Medulla oblongata (tissue), 1 donor: ENCODE data around the gene PCDH20.
"Not testable (repeated sequence)": the region's sequence is repeated elsewhere in the genome, so short reads cannot be mapped to it uniquely, and the experiment has no call there.

Source experiments
- DNase-seq: peaks from one replicate; pipeline ENCODE4 v3.0.0-alpha.2; 2015; ENCODE audit errors: extremely low spot score

The PCDH20 gene

GRCh38 chr13:61415749-61416148 is at the start of gene PCDH20:
Gene PCDH20, minus strand, starts transcription at chr13:61415849. Its CDS starts 691 bp downstream, at chr13:61415158.
- DNase-seq: no peak

- DNase-seq: no peak
Observed at GRCh38 chr13:61463024-61463423, 47.4 kb upstream of the PCDH20 start.

- no peak for DNase-seq
Observed at GRCh38 chr13:61453121-61453520, 37.5 kb upstream of the PCDH20 start.

- no peak for DNase-seq
Observed at GRCh38 chr13:61432029-61432428, 16.4 kb upstream of the PCDH20 start.

GRCh38 chr13:61423915-61424314 is 8.3 kb upstream of the PCDH20 start:
- no peak for DNase-seq

- DNase-seq: no peak
Observed at GRCh38 chr13:61417086-61417570, 1.5 kb upstream of the PCDH20 start.

GRCh38 chr13:61415058-61415721 is 459 bp downstream of the PCDH20 start:
- DNase-seq: peak; percentile 47

GRCh38 chr13:61414686-61415057 is 977 bp downstream of the PCDH20 start:
- no peak for DNase-seq

GRCh38 chr13:61413572-61414535 is 1.8 kb downstream of the PCDH20 start:
- DNase-seq: no peak

GRCh38 chr13:61410669-61411297 is 4.9 kb downstream of the PCDH20 start:
- no peak for DNase-seq

GRCh38 chr13:61410266-61410665 is 5.4 kb downstream of the PCDH20 start:
- no peak for DNase-seq

- DNase-seq: no peak
Observed at GRCh38 chr13:61408571-61408970, 7.1 kb downstream of the PCDH20 start.

GRCh38 chr13:61406275-61406674 is 9.4 kb downstream of the PCDH20 start:
- no peak for DNase-seq

GRCh38 chr13:61396121-61396520 is 19.5 kb downstream of the PCDH20 start:
- DNase-seq: no peak

- no peak for DNase-seq
Observed at GRCh38 chr13:61391426-61391825, 24.2 kb downstream of the PCDH20 start.

GRCh38 chr13:61387694-61388093 is 28.0 kb downstream of the PCDH20 start:
- DNase-seq: no peak

GRCh38 chr13:61383111-61383510 is 32.5 kb downstream of the PCDH20 start:
- DNase-seq: no peak

- DNase-seq: no peak
Observed at GRCh38 chr13:61370520-61370919, 45.1 kb downstream of the PCDH20 start.

GRCh38 chr13:61364690-61365089 is 51.0 kb downstream of the PCDH20 start:
- DNase-seq: not testable (repeated sequence)

GRCh38 chr13:61362522-61362921 is 53.1 kb downstream of the PCDH20 start:
- DNase-seq: no peak
